Liver (tissue), 3 donors: ENCODE results near the gene SERF1A.
"Not testable (repeated sequence)": the region's sequence is repeated elsewhere in the genome, so short reads cannot be mapped to it uniquely, and the experiment has no call there.

Experiments
- FOXA2 ChIP-seq: IDR thresholded peaks from 2 replicates; pipeline ENCODE4 v1.6.1; 2016; ENCODE audit warnings: antibody characterized with exemption
- HNF4A ChIP-seq, 2 donors: conservative IDR thresholded peaks; 2 replicates each; pipeline ENCODE4 v1.6.1; 2016; ENCODE audit warnings: antibody characterized with exemption in 2 of 2, mild to moderate bottlenecking in 2 of 2
- JUND ChIP-seq, 2 donors: IDR thresholded peaks; 2 replicates each; pipeline ENCODE4 v1.6.1; 2016; ENCODE audit warnings: antibody characterized with exemption in 2 of 2
- RAD21 ChIP-seq, 2 donors: IDR thresholded peaks; 2 replicates each; pipeline ENCODE4 v1.6.1; 2016; ENCODE audit warnings: antibody characterized with exemption in 2 of 2, mild to moderate bottlenecking in 2 of 2
- YY1 ChIP-seq: IDR thresholded peaks from 2 replicates; pipeline ENCODE4 v1.6.1; 2016; ENCODE audit warnings: antibody characterized with exemption, mild to moderate bottlenecking
- TF ChIP-seq, protein P1 (sequence below): fragments of 150-350 bp; IDR thresholded peaks from 2 replicates; pipeline ENCODE4 v1.5.1; 2017; ENCODE audit warnings: improper control_type of control experiment, low read depth, low read length; ENCODE audit not compliant: missing input control
- TF ChIP-seq, protein P2 (sequence below): IDR thresholded peaks from 2 replicates; pipeline ENCODE4 v1.6.1; 2016; ENCODE audit warnings: antibody characterized with exemption
- TF ChIP-seq, protein P3 (sequence below): IDR thresholded peaks from 2 replicates; pipeline ENCODE4 v1.6.1; 2016; ENCODE audit warnings: antibody characterized with exemption
- TF ChIP-seq, protein P4 (sequence below): IDR thresholded peaks from 2 replicates; pipeline ENCODE4 v1.6.1; 2016; ENCODE audit warnings: antibody characterized with exemption, mild to moderate bottlenecking
- donor health status: healthy.
- donor health status: healthy.

DNA sequence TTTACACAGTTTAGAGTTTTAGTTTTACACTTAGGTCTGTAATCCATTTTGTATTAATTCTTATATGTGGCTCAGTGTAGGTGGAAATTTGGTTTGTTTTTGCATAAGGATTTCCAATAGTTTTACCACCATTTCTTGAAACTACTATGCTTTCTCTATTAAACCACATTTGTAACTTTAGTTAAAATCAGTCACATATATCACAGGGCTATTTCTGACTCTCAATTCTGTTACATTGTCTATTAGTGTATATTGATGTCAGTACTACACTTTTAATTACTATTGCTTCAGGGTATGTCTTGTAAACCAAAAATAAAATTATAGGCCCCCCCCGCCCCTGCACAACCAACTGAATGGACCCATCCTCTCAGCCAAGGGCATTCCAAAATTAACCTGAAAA, 32.1 kb downstream of the SERF1A start:
- TF ChIP-seq, protein P1, sequence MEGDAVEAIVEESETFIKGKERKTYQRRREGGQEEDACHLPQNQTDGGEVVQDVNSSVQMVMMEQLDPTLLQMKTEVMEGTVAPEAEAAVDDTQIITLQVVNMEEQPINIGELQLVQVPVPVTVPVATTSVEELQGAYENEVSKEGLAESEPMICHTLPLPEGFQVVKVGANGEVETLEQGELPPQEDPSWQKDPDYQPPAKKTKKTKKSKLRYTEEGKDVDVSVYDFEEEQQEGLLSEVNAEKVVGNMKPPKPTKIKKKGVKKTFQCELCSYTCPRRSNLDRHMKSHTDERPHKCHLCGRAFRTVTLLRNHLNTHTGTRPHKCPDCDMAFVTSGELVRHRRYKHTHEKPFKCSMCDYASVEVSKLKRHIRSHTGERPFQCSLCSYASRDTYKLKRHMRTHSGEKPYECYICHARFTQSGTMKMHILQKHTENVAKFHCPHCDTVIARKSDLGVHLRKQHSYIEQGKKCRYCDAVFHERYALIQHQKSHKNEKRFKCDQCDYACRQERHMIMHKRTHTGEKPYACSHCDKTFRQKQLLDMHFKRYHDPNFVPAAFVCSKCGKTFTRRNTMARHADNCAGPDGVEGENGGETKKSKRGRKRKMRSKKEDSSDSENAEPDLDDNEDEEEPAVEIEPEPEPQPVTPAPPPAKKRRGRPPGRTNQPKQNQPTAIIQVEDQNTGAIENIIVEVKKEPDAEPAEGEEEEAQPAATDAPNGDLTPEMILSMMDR = not testable (repeated sequence)
- TF ChIP-seq, protein P2, sequence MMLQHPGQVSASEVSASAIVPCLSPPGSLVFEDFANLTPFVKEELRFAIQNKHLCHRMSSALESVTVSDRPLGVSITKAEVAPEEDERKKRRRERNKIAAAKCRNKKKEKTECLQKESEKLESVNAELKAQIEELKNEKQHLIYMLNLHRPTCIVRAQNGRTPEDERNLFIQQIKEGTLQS = not testable (repeated sequence)
- TF ChIP-seq, protein P3, sequence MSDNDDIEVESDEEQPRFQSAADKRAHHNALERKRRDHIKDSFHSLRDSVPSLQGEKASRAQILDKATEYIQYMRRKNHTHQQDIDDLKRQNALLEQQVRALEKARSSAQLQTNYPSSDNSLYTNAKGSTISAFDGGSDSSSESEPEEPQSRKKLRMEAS = not testable (repeated sequence)
- TF ChIP-seq YY1; FOXA2; JUND (IDR thresholded peaks at IDR 0.05); RAD21 (IDR thresholded peaks at IDR 0.05); HNF4A (conservative IDR thresholded peaks at IDR 0.05): not testable (repeated sequence)
- TF ChIP-seq, protein P4, sequence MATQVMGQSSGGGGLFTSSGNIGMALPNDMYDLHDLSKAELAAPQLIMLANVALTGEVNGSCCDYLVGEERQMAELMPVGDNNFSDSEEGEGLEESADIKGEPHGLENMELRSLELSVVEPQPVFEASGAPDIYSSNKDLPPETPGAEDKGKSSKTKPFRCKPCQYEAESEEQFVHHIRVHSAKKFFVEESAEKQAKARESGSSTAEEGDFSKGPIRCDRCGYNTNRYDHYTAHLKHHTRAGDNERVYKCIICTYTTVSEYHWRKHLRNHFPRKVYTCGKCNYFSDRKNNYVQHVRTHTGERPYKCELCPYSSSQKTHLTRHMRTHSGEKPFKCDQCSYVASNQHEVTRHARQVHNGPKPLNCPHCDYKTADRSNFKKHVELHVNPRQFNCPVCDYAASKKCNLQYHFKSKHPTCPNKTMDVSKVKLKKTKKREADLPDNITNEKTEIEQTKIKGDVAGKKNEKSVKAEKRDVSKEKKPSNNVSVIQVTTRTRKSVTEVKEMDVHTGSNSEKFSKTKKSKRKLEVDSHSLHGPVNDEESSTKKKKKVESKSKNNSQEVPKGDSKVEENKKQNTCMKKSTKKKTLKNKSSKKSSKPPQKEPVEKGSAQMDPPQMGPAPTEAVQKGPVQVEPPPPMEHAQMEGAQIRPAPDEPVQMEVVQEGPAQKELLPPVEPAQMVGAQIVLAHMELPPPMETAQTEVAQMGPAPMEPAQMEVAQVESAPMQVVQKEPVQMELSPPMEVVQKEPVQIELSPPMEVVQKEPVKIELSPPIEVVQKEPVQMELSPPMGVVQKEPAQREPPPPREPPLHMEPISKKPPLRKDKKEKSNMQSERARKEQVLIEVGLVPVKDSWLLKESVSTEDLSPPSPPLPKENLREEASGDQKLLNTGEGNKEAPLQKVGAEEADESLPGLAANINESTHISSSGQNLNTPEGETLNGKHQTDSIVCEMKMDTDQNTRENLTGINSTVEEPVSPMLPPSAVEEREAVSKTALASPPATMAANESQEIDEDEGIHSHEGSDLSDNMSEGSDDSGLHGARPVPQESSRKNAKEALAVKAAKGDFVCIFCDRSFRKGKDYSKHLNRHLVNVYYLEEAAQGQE = not testable (repeated sequence)
